H9 (cell line): ENCODE data around the gene KRT31. TPM values are rescaled to one million over a fixed set of nuclear protein-coding genes. Genes with fewer than 3 reads are reported as not detected.

ENCODE experiments used
- DNase-seq: peaks from one replicate; pipeline ENCODE4 v3.0.0-alpha.2; 2017
- H2AFZ ChIP-seq: one replicate; pipeline ENCODE4 v1.6.1; 2013; ENCODE audit warnings: mild to moderate bottlenecking, low read length, control low read depth, moderate library complexity
- H2AK5ac ChIP-seq: 2 replicates; pipeline ENCODE4 v1.6.1; 2013; ENCODE audit warnings: low read length, control low read depth, mixed read lengths; ENCODE audit not compliant: insufficient read length
- H2BK120ac ChIP-seq: one replicate; pipeline ENCODE4 v1.6.1; 2013; ENCODE audit warnings: low read depth, mild to moderate bottlenecking, low read length, control low read depth, inconsistent platforms; ENCODE audit not compliant: poor library complexity, severe bottlenecking
- H2BK12ac ChIP-seq: 2 replicates; pipeline ENCODE4 v1.6.1; 2013; ENCODE audit warnings: low read length, control low read depth, mixed read lengths, low read depth; ENCODE audit not compliant: insufficient read length
- H2BK15ac ChIP-seq: 2 replicates; pipeline ENCODE4 v1.6.1; 2013; ENCODE audit warnings: low read depth, low read length, control low read depth
- H2BK20ac ChIP-seq: one replicate; pipeline ENCODE4 v1.6.1; 2013; ENCODE audit warnings: low read depth, mild to moderate bottlenecking, low read length, control low read depth, inconsistent platforms; ENCODE audit not compliant: poor library complexity, severe bottlenecking
- H2BK5ac ChIP-seq: 2 replicates; pipeline ENCODE4 v1.6.1; 2013; ENCODE audit warnings: low read length, control low read depth, mixed read lengths; ENCODE audit not compliant: insufficient read length
- H3K14ac ChIP-seq: 2 replicates; pipeline ENCODE4 v1.6.1; 2013; ENCODE audit warnings: low read length, control low read depth; ENCODE audit not compliant: insufficient read depth
- H3K18ac ChIP-seq: 2 replicates; pipeline ENCODE4 v1.6.1; 2013; ENCODE audit warnings: low read depth, mild to moderate bottlenecking, mixed read lengths, low read length, control low read depth; ENCODE audit not compliant: insufficient read length
- H3K23ac ChIP-seq: 2 replicates; pipeline ENCODE4 v1.6.1; 2013; ENCODE audit warnings: low read length, control low read depth, mixed read lengths, low read depth; ENCODE audit not compliant: insufficient read length
- H3K23me2 ChIP-seq: 2 replicates; pipeline ENCODE4 v1.6.1; 2013; ENCODE audit warnings: low read depth, mild to moderate bottlenecking, mixed read lengths, low read length, control low read depth; ENCODE audit not compliant: insufficient read length, poor library complexity, severe bottlenecking
- H3K27ac ChIP-seq: 2 replicates; pipeline ENCODE4 v1.5.1; 2013; ENCODE audit warnings: low read length, control low read depth, mixed read lengths, low read depth; ENCODE audit not compliant: insufficient read length
- H3K27me3 ChIP-seq: 2 replicates; pipeline ENCODE4 v1.6.1; 2013; ENCODE audit warnings: low read length, control low read depth, inconsistent platforms; ENCODE audit not compliant: insufficient read depth
- H3K4ac ChIP-seq: 2 replicates; pipeline ENCODE4 v1.6.1; 2013; ENCODE audit warnings: low read depth, mild to moderate bottlenecking, control low read depth, inconsistent platforms, low read length, moderate library complexity
- H3K4me1 ChIP-seq: 2 replicates; pipeline ENCODE4 v1.6.1; 2013; ENCODE audit warnings: low read length, control low read depth, inconsistent platforms; ENCODE audit not compliant: insufficient read depth
- H3K4me2 ChIP-seq: 2 replicates; pipeline ENCODE4 v1.6.1; 2013; ENCODE audit warnings: low read length, control low read depth, mixed read lengths; ENCODE audit not compliant: insufficient read length, insufficient read depth
- H3K56ac ChIP-seq: 2 replicates; pipeline ENCODE4 v1.6.1; 2013; ENCODE audit warnings: low read depth, mild to moderate bottlenecking, mixed read lengths, low read length, control low read depth; ENCODE audit not compliant: insufficient read length
- H3K79me1 ChIP-seq: 2 replicates; pipeline ENCODE4 v1.6.1; 2013; ENCODE audit warnings: low read depth, mild to moderate bottlenecking, moderate library complexity, low read length, control low read depth, inconsistent platforms; ENCODE audit not compliant: insufficient read depth, poor library complexity, severe bottlenecking
- H3K79me2 ChIP-seq: 2 replicates; pipeline ENCODE4 v1.6.1; 2013; ENCODE audit warnings: low read length, control low read depth, inconsistent platforms; ENCODE audit not compliant: insufficient read depth
- H3K9ac ChIP-seq: 2 replicates; pipeline ENCODE4 v1.6.1; 2013; ENCODE audit warnings: low read length, control low read depth, mixed read lengths; ENCODE audit not compliant: insufficient read length; ENCODE audit errors: extremely low read depth
- H3K9me3 ChIP-seq: one replicate; pipeline ENCODE4 v1.6.1; 2013; ENCODE audit warnings: low read depth, low read length, inconsistent platforms; ENCODE audit not compliant: control insufficient read depth
- H3T11ph ChIP-seq: one replicate; pipeline ENCODE4 v1.6.1; 2013; ENCODE audit warnings: mild to moderate bottlenecking, low read length, control low read depth, inconsistent platforms
- H4K20me1 ChIP-seq: one replicate; pipeline ENCODE4 v1.6.1; 2013; ENCODE audit not compliant: control insufficient read depth, insufficient read length, insufficient read depth
- H4K5ac ChIP-seq: 2 replicates; pipeline ENCODE4 v1.6.1; 2013; ENCODE audit warnings: low read depth, mild to moderate bottlenecking, mixed read lengths, low read length, control low read depth; ENCODE audit not compliant: insufficient read length
- H4K8ac ChIP-seq: replicated peaks from 2 replicates; pipeline ENCODE4 v1.6.1; 2013; ENCODE audit warnings: low read length, control low read depth, mixed read lengths, low read depth; ENCODE audit not compliant: insufficient read length
- H4K91ac ChIP-seq: 2 replicates; pipeline ENCODE4 v1.6.1; 2013; ENCODE audit warnings: low read depth, mild to moderate bottlenecking, moderate library complexity, mixed read lengths, low read length, control low read depth; ENCODE audit not compliant: insufficient read length
- H3K27ac Mint-ChIP-seq, 3 experiments: 2 replicates in 2 of 3; 3 replicates in 1 of 3; pipeline ENCODE4 v1.8.0; 2020 to 2021; ENCODE audit warnings: mixed read lengths in 3 of 3, mild to moderate bottlenecking in 1 of 3, moderate library complexity in 1 of 3
- H3K27me3 Mint-ChIP-seq: 2 replicates; pipeline ENCODE4 v1.8.0; 2021; ENCODE audit warnings: low read depth, mild to moderate bottlenecking, moderate library complexity, mixed read lengths
- H3K36me3 Mint-ChIP-seq, 3 experiments: 2 replicates in 2 of 3; 3 replicates in 1 of 3; pipeline ENCODE4 v1.8.0; 2020 to 2021; ENCODE audit warnings: low read depth in 3 of 3, mixed read lengths in 3 of 3; ENCODE audit not compliant: insufficient read depth in 1 of 3
- H3K4me1 Mint-ChIP-seq, 2 experiments: 2 replicates each; pipeline ENCODE4 v1.8.0; 2020; ENCODE audit warnings: mixed read lengths in 2 of 2
- H3K4me3 Mint-ChIP-seq, 2 experiments: 2 replicates in 1 of 2; 3 replicates in 1 of 2; pipeline ENCODE4 v1.8.0; 2020 to 2021; ENCODE audit warnings: mild to moderate bottlenecking in 2 of 2, mixed read lengths in 2 of 2, moderate library complexity in 1 of 2
- H3K9me3 Mint-ChIP-seq, 2 experiments: 2 replicates in 1 of 2; 3 replicates in 1 of 2; pipeline ENCODE4 v1.8.0; 2020; ENCODE audit warnings: mild to moderate bottlenecking in 2 of 2, mixed read lengths in 2 of 2, moderate library complexity in 1 of 2
- CTCF ChIP-seq: fragments of 200-600 bp; sonication (generic); conservative IDR thresholded peaks from 3 replicates; pipeline ENCODE4 v1.8.0; 2021; ENCODE audit warnings: antibody characterized with exemption, mild to moderate bottlenecking
- WGBS: extraction: QIAGEN DNeasy Blood & Tissue Kit; methylation state at CpG from one replicate; pipeline ENCODE4 v1.1.7; 2013; ENCODE audit warnings: missing lambda C conversion rate, low lambda C conversion rate, mixed read lengths; ENCODE audit not compliant: insufficient read length; ENCODE audit errors: extremely low coverage; 5-methylcytosine and 5-hydroxymethylcytosine counted together
- total RNA-seq: library from RNA; stranded (reverse); gene quantifications from 2 replicates; pipeline ENCODE4 v1.2.1, GENCODE V29; 2021

The KRT31 gene
- total RNA-seq, 1 experiment from 2014 or later, result not detected

GRCh38 chr17:41392278-41392677 is 5.1 kb downstream of the KRT31 start:
- no peak overlapping the region for H2BK15ac ChIP-seq
- H3K79me2 ChIP-seq, result no peaks in the 10 kb centered on the region
- H2BK120ac ChIP-seq, result no peak overlapping the region
- H3K4me1 ChIP-seq, result no peaks in the 10 kb centered on the region
- peaks cover 0 to 1% of the 10 kb centered on the region in 2 experiments; a peak in 3 of 5 replicates for H3K9me3 Mint-ChIP-seq
- no peak overlapping the region for H3K9ac ChIP-seq
- H4K8ac ChIP-seq, result no peak overlapping the region
- no peak overlapping the region for H4K91ac ChIP-seq
- no peaks in the 10 kb centered on the region for H3K23me2 ChIP-seq
- H3K14ac ChIP-seq, result no peak overlapping the region
- H3K4me1 Mint-ChIP-seq, result peaks cover 0 to 6% of the 10 kb centered on the region in 2 experiments; a peak in 1 of 4 replicates
- no peak overlapping the region for H3T11ph ChIP-seq
- no peak overlapping the region for H3K23ac ChIP-seq
- no peak overlapping the region for H4K5ac ChIP-seq
- H4K20me1 ChIP-seq, result no peaks in the 10 kb centered on the region
- no peak overlapping the region for H2AFZ ChIP-seq
- no CpG with 5 or more reads among the region's 1 CpG for WGBS
- H3K9me3 ChIP-seq, result no peaks in the 10 kb centered on the region
- H3K27me3 Mint-ChIP-seq, result no peaks in the 10 kb centered on the region
- no peak overlapping the region for H3K4me3 Mint-ChIP-seq
- no peak overlapping the region for H2BK12ac ChIP-seq
- no peaks in the 10 kb centered on the region for H3K27me3 ChIP-seq
- H3K27ac Mint-ChIP-seq, result no peak overlapping the region
- no peak overlapping the region for H3K18ac ChIP-seq
- no peak overlapping the region for H2BK20ac ChIP-seq
- no peak overlapping the region for H3K27ac ChIP-seq
- no peak overlapping the region for H2BK5ac ChIP-seq
- no peak overlapping the region for H3K4ac ChIP-seq
- no peak for TF ChIP-seq CTCF
- no peak for DNase-seq
- H3K4me2 ChIP-seq, result no peak overlapping the region
- 0 out of 7 replicates have a peak, but pooled peaks cover 0 to 1% (median 0%) of the 10 kb centered on the region in 3 experiments for H3K36me3 Mint-ChIP-seq
- no peak overlapping the region for H2AK5ac ChIP-seq
- H3K79me1 ChIP-seq, result no peaks in the 10 kb centered on the region
- no peak overlapping the region for H3K56ac ChIP-seq
